Measurements from ENCODE around the gene TCF12.

Gene TCF12

DNA sequence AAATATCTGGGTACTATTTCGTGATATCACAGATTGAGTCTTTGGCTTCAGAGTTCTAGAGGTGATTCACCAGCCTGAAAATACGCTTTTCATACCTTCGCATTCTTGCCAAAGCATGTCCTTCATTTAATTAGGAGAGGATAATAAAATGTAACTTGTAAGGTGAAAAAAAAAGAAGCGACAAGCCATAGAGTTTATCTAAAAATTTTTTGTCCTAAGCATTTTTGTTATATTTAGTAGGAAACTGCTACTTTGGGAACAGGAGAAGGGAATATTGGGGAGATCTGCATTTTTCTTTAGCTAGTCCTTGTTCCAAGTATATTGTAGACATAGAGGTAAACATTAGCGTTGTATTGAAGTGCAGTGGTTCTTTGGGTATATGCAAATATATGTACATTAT lies 120.1 kb downstream of the TCF12 start:
- no peak for DNase-seq (ENCODE audit: insufficient read length, low spot score)
- no peak for FAIRE-seq

DNA sequence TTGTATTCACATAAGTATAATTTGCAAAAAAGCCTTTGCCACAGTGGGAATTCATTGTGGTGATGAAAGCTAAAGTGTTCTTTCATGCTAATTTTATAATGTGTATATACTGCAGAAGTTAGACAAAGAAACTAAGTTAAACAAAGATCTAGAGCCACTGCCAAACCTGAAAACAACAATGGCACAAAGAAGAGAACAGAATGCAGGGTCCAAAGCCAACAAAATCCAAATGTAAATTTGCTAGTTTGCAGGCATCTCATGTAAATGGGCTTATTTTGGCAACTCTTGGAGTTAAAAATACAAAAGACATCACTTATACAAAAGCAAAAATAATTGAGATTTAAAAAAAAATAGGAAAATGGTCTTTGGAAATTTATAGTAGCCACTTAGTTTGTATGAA lies 123.0 kb downstream of the TCF12 start:
- FAIRE-seq (no peak), DNase-seq (ENCODE audit: insufficient read length, low spot score) (no peak)

GRCh38 chr15:57044072-57044702 lies 125.7 kb downstream of the TCF12 start:
- DNase-seq (ENCODE audit: insufficient read length, low spot score) (no peak), FAIRE-seq (no peak)

DNA sequence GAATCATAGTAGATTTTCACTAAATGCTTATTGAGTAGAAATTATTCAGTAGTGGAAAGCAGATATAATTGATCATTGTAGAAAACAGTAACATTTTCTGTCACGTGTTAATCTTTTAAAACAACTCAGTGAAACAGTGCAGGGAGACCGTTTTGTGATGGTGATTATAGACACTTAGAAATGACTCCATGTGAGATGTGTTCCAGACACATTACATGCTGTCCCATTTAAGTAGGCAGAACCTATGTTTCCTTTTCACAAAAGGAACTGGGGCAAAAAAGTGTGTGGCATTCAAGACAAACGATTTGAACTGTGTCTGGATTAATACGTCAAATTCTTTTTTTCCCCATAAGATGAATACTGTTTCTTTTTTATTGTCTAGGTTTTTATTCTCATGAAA lies 126.5 kb downstream of the TCF12 start:
- FAIRE-seq = no peak

DNA sequence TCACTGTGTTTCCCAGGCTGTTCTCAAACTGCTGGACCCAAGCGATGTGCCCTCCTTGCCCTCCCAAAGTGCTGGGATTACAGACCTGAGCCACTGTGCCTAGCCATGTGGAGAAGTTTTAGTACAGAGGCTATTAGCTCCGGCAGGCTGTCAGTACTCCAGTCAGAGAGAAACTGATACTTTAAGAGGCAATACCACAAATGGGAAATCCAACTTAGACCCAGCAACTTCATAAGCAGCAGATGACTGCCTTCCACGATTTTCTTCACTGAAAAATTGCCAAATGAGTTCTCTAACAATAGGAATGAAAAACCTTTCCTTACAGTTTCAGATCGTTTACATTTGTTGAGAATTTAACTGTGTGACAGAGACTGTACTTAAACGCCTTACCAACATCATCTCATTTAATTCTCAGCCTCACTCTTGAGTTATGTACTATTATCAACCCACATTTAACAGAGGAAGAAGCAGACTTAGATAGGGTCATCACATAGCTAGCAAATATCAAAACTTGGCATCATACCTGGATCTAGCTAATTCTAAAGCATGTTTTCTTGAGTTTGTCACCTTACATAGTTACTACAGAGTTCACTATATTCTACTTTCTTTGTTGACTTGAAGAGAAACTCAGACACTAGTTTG lies 127.4 kb downstream of the TCF12 start:
- FAIRE-seq = no peak
- DNase-seq (ENCODE audit: insufficient read length, low spot score) = no peak

More for the DNA sequence above, 126.5 kb downstream of the TCF12 start:
- DNase-seq (ENCODE audit: insufficient read length, low spot score) = no peak

DNA sequence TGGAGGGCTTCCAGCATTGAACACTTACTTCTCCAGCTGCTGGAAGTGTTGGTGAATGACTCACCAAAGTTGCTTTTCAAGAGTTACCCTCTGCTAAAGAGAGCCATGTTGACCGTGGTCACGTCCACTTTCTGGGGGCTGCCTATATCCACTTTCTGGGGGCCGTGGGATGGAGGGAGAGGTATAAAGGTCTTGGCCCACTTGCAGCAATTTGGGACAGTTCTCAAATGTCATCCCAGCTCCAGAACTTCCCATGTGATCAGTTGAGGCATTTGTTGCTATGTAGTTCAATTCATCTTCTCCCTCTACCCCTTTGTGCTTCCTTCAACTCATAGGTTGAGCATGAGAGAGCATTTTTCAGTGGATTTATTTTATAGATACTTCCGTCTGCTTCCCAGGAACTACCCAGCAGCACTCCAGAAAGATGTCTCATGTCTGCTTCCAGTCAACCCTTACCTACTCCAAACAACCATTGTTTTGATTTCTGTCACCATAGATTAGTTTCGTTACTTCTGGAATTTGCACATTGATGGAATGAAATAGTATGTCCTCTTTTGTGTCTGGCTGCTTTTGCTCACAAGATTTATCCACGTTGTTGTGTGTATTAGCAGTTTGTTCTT lies 130.6 kb downstream of the TCF12 start:
- no peak for DNase-seq (ENCODE audit: insufficient read length, low spot score)
- FAIRE-seq = no peak

DNA sequence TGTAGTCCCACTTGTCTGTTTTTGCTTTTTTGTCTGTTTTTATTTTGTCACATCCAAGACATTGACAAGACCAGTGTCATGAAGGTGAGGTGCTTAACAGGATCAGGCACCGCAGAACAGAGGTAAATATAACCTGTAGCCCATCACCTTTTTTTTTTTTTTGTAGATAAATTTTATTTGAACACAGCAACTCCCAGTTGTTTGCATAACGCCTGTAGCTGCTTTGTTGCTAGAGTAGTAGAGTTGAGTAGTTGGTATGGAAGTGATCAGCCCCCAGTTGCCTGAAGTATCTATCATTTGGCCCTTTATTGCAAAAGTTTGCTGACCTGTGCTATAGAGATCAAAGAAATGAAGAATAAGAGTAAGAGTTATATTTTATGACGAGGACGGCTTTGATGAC lies 135.0 kb downstream of the TCF12 start:
- no peak for FAIRE-seq

GRCh38 chr15:57054204-57054750 lies 135.8 kb downstream of the TCF12 start:
- no peak for FAIRE-seq
- DNase-seq (ENCODE audit: insufficient read length, low spot score) = no peak

More for the DNA sequence above, 135.0 kb downstream of the TCF12 start:
- DNase-seq (ENCODE audit: insufficient read length, low spot score) = no peak

DNA sequence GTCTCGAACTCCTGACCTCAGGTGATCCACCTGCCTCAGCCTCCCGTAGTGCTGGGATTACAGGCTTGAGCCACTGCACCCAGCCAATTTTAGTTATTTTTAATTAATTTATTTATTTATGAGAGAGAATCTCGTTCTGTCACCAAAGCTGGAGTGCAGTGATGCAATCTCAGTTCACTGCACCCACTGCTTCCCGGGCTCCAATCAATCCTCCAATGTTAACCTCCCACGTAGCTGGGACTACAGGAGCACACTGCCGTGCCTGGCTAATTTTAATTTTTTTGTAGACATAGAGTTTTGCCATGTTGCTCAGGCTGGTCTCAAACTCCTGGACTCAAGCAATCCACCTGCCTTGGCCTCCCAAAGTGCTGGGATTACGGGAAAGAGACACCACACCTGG lies 137.9 kb downstream of the TCF12 start:
- DNase-seq (ENCODE audit: insufficient read length, low spot score) (no peak), FAIRE-seq (no peak)

- DNase-seq (ENCODE audit: insufficient read length, low spot score) (no peak), FAIRE-seq (no peak)
These were observed 138.9 kb downstream of the TCF12 start for GRCh38 chr15:57057134-57057930.

- FAIRE-seq (no peak), DNase-seq (ENCODE audit: insufficient read length, low spot score) (no peak)
These were observed 140.7 kb downstream of the TCF12 start for GRCh38 chr15:57059026-57059660.

GRCh38 chr15:57060799-57061198 lies 142.4 kb downstream of the TCF12 start:
- no peak for FAIRE-seq
- DNase-seq (ENCODE audit: insufficient read length, low spot score) = peak; percentile 15

- no peak for DNase-seq (ENCODE audit: insufficient read length, low spot score)
- no peak for FAIRE-seq
These were observed 142.8 kb downstream of the TCF12 start for GRCh38 chr15:57061281-57061680.

GRCh38 chr15:57061696-57062095 lies 143.3 kb downstream of the TCF12 start:
- DNase-seq (ENCODE audit: insufficient read length, low spot score) = no peak
- FAIRE-seq = no peak

DNA sequence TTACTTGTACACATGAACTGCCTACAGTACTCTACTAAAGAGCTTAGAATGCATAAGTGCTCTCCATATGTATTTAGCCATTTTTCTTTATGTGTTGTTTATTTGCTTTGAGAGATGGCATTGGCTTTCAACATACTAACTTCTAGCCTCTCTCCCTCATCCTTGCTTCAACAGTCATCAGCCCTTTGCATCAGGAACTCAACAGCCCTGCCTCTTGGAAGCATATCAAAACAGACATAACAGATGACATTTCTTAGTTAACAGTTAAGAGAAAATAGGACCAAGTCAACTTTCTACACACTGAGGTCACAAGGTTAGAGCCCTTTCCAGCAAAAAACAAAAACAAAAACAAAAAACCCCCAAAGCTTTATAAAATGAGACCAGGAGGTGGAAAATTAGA lies 145.6 kb downstream of the TCF12 start:
- FAIRE-seq (no peak), DNase-seq (ENCODE audit: insufficient read length, low spot score) (no peak)

DNA sequence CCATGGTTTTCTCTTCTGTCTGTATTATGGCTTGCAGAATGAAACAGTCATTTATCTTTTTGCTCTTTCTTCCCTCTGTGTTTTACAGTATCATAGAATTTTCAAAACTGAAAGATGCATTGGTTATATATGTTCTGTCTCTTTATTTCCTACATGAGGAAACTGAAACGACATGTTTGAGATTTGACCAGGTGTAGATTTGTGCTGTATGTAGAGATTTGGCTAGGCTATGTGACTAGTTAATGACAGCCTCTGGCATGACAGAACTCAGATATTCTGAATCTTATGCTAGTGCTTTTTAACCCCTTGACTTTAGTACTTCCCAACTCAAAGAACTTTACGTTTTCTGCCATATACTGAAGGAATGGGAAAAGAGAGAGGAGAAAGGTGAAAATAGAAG lies 151.0 kb downstream of the TCF12 start:
- DNase-seq (ENCODE audit: insufficient read length, low spot score) = no peak
- FAIRE-seq = no peak

DNA sequence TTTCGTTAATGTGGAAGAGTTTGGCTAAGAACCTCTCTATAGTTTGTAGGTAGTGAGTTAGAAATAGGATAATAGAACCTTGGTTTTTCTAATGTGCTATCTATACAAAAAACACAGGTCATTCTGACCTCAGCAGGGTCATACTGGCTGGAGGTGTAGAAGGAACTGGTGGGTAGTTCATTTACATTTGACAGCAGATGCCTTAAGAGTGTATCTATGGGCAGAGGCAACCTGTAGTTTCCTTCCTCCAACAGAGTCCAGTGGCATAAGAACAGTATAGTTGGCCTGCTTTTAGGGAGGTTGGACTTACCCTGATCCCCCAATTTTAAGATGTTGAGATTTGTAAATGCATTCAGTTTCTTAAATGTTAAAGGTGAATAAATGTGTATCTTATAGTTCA lies 152.2 kb downstream of the TCF12 start:
- no peak for FAIRE-seq

GRCh38 chr15:57079446-57079845 lies 161.0 kb downstream of the TCF12 start:
- FAIRE-seq (no peak), DNase-seq (ENCODE audit: insufficient read length, low spot score) (no peak)

More for the DNA sequence above, 152.2 kb downstream of the TCF12 start:
- no peak for DNase-seq (ENCODE audit: insufficient read length, low spot score)

- DNase-seq (ENCODE audit: insufficient read length, low spot score) (no peak), FAIRE-seq (no peak)
These were observed 161.6 kb downstream of the TCF12 start for GRCh38 chr15:57079931-57080620.

Measured in HTR-8/SVneo (cell line).